Fibroblast of skin of left biceps (primary cell): ENCODE data around the gene TOMM70.
"Not testable (repeated sequence)": the region's sequence is repeated elsewhere in the genome, so short reads cannot be mapped to it uniquely, and the experiment has no call there.

Experiments used
- DNase-seq, 2 experiments: peaks; one replicate each; pipeline ENCODE4 v3.0.0-alpha.2; 2013; ENCODE audit warnings: low read depth in 2 of 2

Gene TOMM70

DNA sequence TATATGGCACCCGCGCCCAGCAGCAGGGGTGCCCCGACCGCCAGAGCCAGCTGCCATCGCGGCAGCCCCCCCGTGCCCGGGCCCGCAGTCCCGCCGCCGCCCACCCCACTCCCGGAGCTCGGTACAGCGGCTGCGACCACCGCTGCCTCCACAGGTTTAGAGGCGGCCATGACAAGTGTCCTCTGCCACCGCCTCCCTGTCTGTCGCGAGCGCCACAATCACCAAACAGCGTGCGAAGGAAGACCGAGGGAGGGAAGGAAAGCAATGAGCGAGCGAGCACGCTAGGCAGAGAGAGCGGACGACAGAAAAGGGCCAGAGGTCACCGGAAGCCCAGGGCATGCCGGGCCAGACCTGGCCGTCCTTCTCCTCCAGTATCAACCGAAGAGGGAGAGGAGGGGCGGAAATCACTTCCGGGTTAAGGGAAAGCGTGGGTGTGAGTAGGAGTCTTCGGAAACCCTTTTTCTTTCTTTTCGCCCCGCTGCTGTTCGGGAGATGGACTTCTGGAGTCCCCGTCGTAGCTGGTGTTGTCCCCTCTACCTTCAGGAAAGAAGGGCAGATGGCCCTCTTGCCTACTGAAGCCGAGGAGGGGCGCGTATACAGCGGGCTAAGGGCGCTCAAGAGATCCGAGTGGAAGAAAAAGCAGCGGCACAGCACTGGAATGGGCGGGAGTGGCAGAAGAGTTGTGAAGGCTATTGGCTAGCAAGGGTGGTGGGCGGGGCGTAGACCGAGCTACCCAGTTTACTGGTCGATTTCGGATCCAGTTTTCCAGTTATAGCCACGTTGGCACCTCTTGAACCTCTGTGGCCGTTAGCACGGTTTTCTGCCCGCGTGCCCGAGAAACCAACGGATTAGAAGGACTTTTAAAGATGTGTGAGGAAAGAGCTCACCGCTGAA, at the start of gene TOMM70, which contains the start of gene LNP1:
Gene TOMM70 (minus strand): TSS at position 310 of the 894 bp plus-strand sequence. CDS start 140 bp downstream, at position 170.
Gene LNP1 (plus strand): TSS at position 760 of the 894 bp plus-strand sequence. CDS start 28,191 bp downstream, outside the sequence.
- peak; percentile 87 to 89 for DNase-seq

- DNase-seq: no peak
Observed at GRCh38 chr3:100449214-100449613, 48.3 kb upstream of the TOMM70 start.

GRCh38 chr3:100448079-100448478, 47.2 kb upstream of the TOMM70 start:
- no peak for DNase-seq

DNA sequence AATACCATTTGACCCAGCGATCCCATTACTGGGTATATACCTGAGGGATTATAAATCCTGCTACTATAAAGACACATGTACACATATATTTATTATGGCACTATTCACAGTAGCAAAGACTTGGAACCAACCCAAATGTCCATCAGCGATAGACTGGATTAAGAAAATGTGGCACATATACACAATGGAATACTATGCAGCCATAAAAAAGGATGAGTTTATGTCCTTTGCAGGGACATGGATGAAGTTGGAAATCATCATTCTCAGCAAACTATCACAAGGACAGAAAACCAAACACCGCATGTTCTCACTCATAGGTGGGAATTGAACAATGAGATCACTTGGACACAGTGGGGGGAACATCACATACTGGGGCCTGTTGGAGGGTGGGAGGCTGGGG, 46.2 kb upstream of the TOMM70 start:
- not testable (repeated sequence) for DNase-seq

DNA sequence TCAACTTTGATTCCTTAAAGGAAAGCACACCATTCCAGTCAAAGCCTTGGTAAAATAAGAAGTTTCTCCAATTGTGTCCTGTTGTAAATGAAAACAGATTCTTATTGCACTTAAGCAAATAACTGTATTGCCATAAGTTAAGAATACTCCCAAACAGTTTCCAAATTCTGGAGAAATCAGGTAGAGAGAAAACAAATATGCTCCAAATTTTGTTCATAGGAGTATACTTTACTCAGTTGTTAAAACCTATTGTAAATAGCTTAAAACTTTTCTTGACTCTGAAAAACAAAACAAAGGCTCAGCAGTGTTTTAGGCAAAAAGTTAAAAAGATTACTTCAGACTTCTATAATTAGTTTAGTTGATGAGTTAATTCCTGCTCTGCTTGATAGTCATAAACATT, 42.8 kb upstream of the TOMM70 start:
- no peak for DNase-seq

DNA sequence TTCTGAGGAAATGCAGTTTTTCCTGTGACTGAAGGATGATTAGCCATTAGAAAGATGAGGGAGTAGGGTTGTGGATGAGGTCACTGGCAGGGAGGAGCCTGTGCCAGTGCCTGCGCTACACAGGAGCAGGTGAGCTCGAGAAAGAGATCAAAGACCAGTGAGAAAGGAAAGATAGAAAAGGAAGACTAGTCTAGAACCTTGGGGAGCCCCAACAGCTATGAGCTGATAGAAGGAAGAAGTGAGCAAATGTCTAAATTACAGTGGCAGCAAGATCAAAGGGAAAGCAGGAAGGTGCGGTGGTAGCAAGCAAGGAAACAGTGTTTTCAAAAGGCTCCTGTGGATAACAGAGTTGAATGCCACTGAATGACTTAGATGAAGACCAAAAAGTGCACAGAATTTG, 40.0 kb upstream of the TOMM70 start:
- no peak for DNase-seq

GRCh38 chr3:100438623-100438974, 37.7 kb upstream of the TOMM70 start:
- no peak for DNase-seq

DNA sequence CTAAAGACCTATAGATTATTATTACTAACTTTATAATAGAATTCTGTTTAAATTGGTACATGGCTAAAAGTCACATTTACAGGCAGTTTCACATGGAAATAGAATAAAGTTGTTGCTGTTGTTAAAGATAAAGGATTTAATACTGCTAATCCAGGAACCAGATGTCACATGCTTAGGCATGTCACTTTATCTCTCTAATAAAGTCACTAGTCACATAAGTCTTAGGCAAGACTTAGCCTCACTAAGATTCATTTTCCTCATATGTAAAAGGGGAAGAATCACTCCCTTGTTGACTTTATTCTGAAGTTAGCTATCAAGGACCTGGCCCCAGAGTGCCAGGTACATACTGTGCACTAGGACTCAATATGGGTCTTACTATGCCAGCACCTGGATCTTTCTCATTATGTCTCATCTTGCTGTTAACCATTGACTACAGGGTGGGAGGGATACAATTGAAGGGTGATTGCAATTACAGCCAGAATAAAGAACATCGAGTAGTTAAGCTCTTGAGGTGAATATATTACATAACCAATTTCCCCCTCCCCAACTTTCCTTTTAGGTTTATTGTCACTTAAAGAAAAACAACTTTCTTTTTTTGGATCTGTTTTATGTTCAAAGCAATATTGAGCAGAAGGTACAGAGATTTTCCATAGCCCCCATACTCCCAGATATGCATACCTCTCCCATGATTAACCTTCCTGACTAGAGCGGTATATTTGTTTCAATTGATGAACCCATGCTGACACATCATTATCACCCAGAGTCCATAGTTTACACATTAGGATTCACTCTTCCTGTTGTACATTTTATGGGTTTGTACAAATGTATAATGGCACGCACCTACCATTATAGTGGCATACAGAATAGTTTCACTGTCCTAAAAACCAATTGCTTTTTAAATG, 37.1 kb upstream of the TOMM70 start:
- DNase-seq: no peak

- DNase-seq: no peak
Observed at GRCh38 chr3:100436951-100437350, 36.1 kb upstream of the TOMM70 start.

DNA sequence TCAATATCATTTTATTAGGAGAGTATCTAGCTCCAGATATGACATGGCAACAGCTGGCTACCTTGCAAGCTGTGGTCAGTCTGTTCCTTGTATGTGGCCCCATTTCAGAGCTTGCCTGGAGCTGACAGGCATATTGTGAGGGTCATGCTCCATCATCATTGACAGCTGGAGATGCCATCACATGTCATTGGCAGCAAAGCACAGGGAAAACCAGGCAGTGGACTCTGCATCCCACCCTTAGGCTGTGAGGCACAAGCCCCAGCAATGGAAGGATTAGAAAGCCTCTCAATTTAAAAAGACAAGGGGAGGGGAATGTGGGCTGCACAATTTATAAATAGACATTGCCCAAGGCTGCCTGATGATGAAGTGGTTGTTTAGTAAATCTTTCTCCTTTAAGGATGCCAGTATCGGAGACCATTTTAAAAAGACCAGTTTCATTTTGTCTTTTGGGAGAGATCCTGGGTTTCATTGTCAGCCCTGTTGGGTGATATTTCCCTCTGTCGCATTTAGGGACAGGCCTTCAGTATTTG, 28.4 kb upstream of the TOMM70 start:
- no peak for DNase-seq

- no peak for DNase-seq
Observed at GRCh38 chr3:100427699-100428098, 26.8 kb upstream of the TOMM70 start.

GRCh38 chr3:100426067-100426682, 25.3 kb upstream of the TOMM70 start:
- no peak for DNase-seq

DNA sequence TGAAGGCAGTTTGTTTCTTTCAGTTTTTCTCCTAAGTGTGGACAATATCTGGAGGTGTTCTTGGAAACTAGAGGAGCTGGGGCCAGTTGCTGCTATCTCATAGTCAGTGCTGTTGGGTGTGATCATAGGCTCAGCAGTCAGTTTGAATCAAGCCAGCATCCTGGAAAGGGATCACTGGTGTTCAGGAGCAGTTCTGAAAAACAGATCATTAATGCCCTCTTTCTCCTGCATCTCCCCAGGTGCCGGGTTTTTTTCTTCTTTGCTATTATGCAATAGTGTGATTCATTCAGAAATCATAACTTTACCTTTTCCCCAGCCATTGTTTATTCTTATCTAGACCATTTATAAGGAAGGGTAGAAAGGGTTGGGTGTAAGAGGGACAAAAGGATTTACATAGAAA, 24.4 kb upstream of the TOMM70 start:
- DNase-seq: no peak

- no peak for DNase-seq
Observed at GRCh38 chr3:100424261-100424660, 23.4 kb upstream of the TOMM70 start.

- DNase-seq: no peak
Observed at GRCh38 chr3:100423611-100424010, 22.7 kb upstream of the TOMM70 start.

GRCh38 chr3:100420885-100421284, 20.0 kb upstream of the TOMM70 start:
- no peak for DNase-seq

GRCh38 chr3:100419406-100419805, 18.5 kb upstream of the TOMM70 start:
- no peak for DNase-seq

GRCh38 chr3:100416863-100417262, 16.0 kb upstream of the TOMM70 start:
- DNase-seq: no peak

DNA sequence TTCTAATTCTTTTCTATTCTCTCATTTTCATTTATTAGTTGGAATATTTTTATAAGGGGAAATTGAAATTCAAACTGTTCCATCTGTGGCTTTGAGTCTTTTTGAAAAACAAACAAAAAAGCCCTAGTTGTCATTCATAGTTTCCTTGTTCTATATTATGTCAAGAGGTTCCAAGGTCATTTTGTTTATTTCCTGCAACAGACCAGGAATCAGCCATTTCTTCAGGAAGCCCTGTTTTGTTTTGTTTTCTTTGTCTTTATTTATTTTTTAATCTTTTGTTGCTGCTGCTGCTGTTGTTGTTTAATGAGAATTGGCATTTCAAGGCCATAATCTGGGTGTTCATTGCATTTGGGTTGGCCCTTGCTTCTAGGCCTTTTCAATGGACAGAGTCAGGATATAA, 15.3 kb upstream of the TOMM70 start:
- no peak for DNase-seq

DNA sequence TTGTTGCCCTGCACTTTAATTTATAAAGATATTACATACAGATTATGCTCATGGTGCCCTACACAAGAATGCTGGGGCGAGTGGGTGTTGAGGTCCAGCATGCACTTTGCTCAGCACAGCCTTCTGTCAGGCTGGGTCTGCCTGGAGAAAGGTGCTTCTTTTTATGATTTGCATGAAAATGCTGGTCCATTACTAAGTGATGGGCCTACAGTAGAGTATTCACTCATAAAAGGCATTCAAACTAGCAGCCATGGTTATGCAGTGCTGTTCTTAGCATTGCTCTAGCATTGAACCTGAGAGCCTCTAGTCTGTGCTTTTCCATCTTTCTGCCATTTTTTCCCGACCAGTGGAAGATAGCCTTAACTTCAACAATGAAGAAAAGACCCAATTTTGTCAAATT, 12.7 kb upstream of the TOMM70 start:
- no peak for DNase-seq

GRCh38 chr3:100412912-100413590, 12.2 kb upstream of the TOMM70 start:
- DNase-seq: no peak
